Bone marrow (tissue), 2 donors: ENCODE measurements around the gene RNF103.
A peak's percentile ranks its signal among the peaks of the same experiment; 100 is the strongest.
"Not testable (repeated sequence)": the region's sequence is repeated elsewhere in the genome, so short reads cannot be mapped to it uniquely, and the experiment has no call there.

Source experiments
- DNase-seq, 2 donors: peaks; one replicate each; lab custom pipeline; 2025; lab: John Stamatoyannopoulos, UW

RNF103 gene

DNA sequence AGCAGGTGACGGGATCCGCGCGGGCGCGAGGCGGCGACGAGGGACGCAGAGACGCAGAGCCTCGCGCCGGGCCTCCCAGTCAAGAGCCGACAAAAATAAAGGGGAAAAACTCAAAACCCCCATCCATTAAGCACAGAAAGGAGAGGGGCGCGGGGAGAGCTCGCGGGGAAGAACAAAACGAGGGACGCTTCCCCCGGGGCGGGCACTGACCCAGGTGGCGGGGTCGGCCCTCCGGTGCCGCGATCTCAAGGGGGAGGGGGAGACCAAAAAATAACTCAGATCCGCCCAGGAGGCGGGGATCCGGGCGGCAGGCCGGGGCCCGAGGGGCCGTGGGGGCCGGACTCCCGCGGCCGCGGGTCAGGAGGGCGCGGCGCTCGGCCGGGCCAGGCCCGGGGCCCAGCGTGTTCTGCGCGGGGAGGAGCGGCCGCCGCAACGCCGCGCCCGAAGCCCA is 597 bp downstream of the RNF103 start:
- DNase-seq, result peak in 1 of 2 donors; percentile 42

DNA sequence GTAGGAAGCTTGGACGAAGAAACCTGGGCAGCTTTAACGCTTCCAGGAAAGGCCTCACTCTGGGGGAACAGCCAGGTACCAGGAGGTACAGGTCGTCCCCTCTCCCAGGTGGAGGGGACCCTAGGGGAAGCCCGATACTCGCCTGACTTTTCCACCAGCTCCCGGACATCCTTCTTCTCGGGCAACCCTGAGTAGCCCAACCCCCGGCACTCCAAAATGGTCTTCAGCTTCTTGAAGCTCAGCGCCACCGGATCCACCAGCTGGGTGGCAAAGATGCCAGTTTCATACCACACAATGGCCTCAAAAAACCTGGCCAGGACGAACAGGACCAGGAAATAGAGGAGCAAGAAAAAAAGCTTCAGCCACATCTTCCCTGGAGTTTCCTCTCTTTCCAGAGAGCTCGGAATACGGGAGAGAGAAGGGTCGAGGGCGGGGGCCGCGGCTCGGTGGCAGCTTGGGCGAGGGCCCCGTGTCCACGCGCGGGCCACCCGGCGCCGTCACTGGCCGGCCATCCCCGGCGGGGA is 1.1 kb downstream of the RNF103 start:
- peak; percentile 9 to 31 for DNase-seq

DNA sequence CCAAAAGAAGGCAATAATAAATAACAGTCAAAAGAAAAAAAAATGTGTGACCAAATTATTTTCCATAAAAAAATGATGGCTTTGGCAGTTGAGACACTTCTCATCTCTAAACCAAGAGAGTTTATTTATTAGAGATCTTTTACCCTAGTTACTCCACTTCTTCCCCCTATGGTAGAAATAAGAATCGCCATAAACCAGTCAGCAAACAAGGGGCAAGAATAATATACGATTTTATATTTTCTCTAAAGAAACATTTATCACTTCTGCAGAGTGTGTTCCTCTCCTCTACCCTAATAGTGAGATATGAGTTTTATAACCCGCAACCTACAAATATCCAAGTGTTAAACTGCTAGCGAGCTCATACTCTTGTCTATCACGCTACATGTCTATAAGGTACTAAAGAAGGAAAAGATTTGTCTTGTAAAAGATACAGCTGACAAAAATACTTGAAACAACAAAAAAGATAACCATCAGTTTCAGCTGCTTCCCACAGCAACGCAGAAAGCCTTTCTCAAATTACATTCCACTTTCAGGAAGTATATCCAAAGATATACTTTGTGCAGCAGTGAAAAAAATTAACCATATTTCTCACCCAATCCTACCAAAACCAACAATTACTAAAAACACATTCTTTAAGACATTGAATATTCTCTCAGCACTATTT is 2.3 kb downstream of the RNF103 start:
- peak in 1 of 2 donors; percentile 15 for DNase-seq

DNA sequence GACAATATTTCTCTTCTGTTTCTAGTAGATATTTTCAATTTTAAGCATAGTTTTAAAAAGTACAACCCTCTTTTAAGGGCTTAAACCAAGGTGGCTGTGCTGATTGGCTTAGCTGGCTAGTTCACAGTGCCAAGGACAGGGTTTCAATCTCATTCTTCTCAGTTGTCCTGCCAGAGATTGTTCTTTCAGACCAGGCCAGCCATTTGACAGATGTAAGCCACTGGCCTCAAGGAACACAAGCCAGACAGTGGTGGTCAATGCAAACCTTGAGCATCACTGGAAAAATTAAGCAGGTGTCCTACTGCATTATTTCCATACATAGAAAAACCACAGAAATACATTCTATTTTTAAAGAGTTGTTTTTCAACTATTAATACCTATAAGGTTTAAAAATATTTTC is 5.9 kb downstream of the RNF103 start:
- DNase-seq, result no peak

DNA sequence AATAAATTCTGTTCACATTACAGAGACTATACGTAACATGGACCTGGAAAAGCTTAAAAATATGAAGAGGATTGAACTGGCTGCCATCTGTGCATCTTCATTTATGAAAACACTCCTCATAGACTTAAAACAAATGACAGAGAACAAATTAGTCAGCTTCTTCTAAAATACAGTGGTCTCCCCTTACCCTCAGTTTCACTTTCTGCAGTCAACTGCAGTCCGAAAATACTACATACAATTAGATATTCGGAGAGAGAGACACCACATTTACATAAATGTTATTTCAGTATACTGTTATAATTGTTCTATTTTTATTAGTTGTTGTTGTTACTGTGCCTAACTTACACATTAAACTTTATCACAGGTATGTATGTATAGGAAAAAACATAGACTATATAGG is 6.5 kb downstream of the RNF103 start:
- DNase-seq, result no peak

DNA sequence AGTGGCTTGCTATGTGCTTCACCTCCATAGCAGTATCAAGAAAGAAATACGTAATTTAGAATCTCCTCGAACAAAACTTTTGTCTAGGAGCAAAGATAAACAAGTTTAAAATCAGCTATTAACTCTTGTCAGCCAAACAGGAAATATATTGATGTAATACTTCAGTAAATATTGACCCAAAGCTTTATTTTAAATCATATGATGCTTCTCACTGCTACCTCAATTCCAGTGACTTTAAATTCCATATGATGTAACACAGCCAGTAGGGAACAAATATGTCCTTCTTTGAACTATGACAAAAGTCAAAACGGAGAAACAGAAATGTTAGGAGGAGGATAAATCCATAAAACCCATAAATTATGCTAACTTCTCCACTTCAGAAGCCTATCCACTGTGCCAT is 7.2 kb downstream of the RNF103 start:
- DNase-seq, result no peak

DNA sequence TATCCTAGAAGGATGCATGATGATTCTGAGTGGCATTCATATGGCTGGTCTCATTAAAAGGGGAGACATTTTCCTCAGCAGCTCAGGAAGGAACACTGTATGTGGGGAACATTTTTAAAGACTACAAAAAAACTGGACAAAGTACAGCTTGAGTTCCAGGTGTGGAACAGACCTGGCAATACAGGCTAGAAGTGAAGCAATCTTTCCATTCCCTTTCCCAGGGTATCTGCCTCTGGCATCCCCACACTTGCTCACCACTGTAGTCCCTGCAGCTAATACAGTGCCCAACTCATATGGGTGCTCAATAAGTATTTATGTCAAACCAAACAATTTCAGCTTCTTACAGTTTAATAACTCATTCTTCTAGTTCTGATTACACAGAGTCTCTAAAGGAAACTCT is 8.1 kb downstream of the RNF103 start:
- no peak for DNase-seq

DNA sequence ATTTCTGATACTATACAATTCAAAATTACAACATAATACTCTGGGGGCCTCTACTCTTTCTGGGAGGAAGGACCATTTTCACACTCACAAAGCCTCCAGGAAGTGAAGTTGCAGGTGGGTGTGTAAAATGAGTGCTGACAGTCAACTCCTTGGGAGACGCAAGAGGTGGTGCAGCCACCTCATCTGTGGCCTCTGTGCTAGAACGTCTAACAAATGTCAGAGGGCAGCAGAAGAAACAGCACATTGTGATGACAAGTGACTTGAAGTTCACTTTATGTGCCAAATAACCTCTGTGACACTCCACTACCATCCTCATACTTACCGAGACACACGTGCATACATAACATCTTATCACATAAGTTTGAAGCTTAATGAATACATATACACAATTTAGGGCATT is 10.2 kb downstream of the RNF103 start:
- DNase-seq, result no peak

DNA sequence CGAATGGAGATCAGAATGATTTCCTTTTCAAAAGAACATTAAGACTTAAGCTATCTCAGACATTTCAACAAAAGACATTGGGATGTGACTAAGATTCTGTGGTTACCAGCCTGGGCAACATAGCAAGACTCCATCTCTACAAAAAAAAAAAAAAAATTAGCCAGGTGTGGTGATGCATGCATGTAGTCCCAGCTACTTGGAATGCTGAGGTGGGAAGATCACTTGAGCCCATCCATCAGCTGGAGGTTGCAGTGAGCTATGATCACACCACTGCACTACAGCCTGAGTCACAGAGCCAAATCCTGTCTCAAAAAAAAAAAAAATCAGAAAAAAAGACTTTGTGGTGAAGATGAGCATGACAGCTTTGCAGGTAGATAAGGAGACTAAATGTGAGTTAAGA is 12.8 kb downstream of the RNF103 start:
- no peak for DNase-seq

DNA sequence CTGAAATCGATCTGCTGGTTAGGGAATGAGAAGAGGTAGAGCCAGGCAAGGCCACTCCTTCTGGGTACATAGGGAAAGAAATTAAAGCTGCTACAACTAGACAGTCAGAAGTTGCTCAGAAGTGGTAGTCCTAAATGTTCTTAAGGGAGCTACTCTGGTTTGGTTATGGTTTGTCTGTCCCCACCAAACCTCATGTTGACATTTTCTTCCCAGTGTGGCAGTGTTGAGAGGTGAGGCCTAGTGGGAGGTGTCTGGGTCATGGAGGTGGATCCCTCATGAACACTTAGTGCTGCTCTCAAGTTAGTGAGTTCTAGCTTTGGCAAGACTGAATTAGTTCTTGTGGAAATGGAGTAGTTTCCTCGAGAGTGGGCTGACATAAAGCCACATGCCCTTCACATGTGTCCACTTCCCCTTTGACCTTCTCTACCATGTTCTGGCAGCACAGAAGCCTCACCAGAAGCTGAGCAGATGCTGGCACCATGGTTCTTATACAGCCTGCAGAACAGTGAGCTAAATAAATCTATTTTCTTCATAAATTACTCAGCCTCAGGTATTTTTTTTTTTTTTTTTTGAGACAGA is 14.7 kb downstream of the RNF103 start:
- no peak for DNase-seq

DNA sequence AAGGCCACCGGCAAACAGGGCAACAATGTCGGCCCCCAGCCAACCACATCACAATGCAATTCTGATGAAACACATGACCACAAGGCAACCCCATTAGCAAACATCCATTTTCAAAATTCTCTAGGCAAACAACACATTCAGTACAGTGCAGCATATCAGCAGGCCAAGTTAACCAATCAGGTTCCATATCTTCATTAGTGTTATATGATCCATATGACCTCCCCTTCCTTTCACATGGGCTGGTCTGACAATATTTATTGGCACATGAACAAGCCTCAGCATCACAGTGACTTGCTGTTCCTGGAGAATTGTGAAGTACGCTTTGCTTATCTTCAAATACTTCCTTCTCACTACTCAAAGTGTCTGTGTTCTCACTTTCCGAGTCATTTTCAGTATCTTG is 19.8 kb downstream of the RNF103 start:
- no peak for DNase-seq

DNA sequence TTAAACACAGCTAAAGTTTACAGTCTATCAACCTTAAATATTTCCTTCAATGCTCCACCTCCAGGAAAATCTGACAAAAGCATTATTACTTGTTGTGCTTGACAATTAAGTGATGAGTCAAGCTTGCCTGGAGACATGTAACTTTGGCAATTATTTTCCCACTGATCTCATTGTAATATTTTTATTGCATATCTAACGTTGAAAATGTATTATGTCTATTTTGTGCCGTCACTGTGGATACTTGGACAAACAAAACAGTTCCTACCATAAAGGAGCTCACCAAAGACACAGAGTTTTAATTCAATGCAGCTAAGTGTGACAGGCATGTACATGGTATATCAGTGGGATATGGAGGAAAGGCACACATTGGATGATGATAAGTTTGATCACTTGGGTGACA is 24.7 kb downstream of the RNF103 start:
- DNase-seq, result no peak

DNA sequence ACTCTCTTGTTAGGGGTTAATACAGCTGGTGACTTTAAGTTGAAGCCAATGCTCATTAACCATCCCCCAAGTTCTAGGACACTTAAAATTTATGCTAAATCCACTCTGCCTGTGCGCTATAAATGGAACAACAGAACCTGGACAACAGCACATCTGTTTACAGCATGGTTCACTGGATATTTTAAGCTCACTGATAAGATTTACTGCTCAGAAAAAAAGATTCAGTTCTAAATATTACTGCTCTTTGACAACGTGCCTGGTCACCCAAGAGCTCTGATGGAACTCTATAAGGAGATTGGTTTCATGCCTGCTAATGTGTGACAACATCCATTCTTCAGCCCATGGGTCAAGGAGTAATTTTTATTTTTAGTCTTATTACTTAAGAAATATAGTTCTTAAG is 27.5 kb downstream of the RNF103 start:
- DNase-seq, result no peak

DNA sequence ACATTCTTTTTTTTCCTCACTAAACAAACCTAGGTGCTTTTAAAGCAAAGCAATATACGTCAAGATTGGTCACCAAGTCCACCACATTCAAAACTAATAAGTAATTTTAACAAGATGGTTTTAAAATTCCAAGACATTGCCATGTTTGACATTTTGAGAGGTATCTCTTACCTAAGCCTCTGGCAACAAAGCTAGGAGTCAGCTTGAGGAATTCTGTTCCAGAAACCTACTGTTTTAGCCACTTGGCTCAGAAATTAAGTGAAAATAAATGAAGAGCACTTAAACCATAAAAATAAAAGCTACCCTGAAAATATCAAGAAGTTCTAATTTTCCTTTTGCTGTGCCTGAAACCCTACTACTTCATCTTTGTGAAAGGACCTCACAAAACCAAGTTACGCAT is 30.4 kb downstream of the RNF103 start:
- no peak for DNase-seq

DNA sequence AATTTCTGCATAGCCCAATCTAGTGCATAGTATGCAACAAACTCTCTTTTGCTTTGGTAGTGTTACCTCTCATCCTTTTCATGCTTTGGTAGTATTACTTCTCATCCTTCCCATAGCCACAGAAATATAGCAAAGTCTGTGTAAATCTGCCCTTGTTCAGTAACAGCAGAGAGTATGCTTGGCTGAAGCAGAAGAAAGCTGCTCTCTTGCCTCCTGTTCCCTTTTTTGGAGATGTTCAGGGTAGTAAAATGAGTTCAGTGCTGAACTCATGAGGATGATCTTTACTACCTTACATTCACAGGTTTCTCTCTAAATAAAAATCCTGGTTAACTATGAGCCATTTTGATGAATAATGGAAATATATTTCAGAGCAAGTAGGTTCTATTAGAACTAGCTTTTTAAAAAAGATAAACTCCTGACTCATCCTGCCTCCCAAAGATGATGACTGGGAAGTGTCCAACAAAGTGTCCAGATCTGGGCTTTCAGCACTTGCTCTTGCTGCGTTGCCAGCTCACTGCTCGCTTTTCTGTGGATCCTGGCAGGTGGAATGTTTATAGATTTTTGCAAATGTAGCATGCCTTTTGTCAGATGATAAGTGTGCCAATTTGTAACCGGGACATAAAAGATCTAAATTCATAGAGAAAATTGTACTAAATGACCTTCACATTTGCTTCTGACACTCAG is 31.0 kb downstream of the RNF103 start:
- no peak for DNase-seq

DNA sequence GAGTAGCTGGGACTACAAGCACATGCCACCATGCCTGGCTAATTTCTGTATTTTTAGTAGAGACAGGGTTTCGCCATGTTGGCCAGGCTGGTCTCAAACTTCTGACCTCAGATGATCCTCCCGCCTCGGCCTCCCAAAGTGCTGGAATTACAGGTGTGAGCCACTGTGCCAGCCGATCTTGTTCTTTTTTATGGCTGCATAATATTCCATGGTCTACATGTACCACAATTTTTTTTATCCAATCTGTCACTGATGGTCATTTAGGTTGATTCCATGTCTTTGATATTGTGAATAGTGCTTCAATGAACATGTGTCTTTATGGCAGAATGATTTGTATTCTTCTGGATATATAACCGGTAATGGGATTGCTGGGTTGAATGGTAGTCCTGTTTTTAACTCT is 34.0 kb downstream of the RNF103 start:
- not testable (repeated sequence) for DNase-seq

DNA sequence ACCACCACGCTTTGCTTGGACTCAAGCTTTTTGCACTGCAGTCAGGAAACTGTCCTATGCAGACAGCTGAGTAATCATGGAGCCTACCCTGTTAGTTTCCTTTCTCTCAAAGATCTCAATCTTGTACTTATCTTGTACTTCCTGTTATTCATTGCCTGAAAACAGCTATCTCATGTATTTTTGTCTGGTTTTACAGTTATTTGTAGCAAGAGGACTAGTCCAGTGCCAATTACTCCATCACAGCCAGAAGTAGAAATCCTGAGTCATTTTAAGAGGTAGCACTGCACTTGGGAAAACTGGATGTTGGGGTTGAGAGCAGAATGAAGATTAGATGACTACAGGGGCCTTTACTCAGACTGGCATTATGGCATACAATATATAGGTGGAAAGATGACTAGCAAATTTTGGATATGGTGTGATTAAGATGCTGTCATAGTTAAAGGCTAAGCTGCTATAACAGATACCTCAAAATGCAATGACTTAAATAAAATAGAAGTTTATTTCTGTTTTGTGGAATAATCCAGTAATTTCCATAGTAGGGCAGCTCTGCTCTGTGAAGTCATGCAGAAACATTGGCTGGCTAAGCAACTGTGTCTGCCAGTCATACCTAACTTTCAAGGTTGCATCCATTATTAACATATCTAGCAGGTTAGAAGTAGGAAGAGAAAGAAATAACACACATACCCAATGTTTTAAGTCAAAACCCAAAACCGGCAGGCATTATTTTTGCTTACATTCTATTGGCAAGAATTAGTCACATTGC is 39.3 kb downstream of the RNF103 start:
- peak in 1 of 2 donors; percentile 95 for DNase-seq

DNA sequence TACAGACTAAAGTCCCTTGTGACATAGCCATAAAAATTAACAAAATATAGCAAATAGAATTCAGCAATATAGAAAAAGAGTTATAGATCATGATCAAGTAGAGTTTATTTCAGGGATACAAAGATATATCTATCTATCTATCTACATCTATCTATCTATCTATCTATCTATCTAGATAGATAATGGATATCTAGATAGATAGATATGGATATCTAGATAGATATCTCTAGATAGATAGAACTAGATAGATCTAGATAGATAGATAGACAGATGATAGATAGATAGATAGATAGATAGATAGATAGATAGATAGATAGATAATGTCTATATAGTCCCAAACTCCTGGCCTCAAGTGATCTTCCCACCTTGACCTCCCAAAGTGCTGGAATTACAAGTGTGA is 43.1 kb downstream of the RNF103 start:
- no peak for DNase-seq

DNA sequence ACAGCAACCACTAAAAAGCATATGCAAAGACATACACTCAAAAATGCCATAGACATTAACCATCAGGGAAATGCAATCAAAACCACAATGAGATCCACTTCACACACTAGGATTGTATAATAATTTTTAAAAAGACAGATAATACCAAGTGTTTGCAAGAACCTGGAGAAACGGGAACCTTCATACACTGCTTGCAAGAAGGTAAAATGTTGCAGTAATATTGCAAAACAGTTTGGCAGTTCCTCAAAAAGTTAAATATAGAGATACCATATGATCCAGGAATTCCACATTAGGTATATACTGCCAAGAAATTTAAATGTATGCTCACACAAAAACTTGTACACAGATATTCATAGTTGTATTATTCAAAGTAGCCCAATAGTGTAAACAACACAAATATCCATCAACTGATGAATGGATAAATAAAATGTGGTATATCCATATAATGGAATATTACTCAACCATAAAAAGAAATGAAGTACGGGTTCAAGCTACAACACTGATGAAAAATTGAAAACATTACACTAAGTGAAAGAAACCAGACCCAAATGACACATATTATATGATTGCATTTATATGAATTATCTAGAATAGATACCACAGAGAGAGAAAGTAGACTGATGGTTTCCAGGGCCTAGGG is 45.7 kb downstream of the RNF103 start:
- DNase-seq, result no peak

DNA sequence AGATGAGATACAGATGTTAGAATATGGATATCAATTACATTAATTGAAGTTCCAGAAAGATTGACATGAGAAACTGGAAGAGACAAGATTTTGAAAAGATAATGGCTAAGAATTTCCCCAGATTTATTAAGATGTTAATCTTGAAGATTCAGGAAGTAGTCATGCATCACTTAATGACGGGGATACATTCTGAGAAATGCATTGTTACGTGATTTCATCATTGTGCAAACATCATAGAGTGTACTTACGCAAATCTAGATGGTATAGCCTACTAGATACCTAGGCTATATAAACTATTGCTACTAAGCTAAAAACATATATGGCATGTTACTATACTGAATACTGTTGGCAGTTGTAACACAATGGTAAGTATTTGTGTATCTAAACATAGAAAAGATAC is 53.6 kb downstream of the RNF103 start:
- no peak for DNase-seq

DNA sequence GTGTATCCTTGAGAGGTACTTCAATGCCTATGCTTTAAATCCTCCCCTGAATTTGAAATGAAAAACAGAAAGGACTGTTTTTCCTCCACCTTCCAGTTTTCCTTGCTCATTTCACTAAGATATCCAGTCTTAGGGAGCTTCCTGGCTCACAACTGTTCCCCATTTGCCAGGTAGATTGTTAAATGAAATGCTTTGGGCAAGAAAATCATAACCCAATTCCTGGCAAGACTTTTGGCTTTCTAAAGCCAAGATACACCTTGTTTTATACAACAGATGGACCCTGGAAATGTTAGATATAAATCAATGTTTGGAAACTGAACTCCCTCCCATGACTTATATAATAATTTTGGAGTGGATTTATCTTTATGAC is 56.9 kb downstream of the RNF103 start:
- no peak for DNase-seq

DNA sequence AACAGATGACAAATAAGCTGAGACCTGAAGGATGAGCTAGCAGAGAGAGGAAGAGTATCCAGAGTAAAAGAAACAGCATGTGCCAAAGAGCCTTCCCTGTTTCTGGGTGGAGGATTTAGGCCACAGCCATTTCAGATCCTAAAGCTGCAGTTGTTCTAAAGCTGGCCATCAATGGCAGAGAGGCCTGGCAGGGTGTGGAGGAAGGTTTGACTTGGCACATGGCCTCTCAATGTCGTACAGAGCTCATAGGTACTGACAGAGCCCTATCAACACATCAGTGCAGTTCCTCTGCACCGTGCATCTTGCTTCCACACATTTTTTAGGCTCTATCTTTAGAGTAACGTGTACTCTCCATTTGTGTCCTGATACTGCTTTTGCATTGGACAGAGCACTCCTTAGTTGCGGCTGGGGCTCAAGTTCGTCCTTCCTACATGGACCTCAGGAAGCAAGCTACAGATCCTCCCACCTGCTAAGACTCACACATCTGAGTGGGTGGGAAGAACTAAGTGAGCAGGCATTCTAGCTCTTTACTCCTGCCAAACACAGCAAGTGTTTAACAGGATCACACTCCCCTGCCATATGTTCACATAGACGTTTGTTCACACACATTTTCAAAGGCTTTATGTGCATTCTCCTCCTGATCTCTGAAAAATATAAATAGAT is 57.4 kb downstream of the RNF103 start:
- no peak for DNase-seq
